ENCODE data around the gene TTYH2. TPM values are rescaled to one million over a fixed set of nuclear protein-coding genes. Genes with fewer than 3 reads are reported as not detected.

The TTYH2 gene
- total RNA-seq, 2 experiments from 2014 or later = 3.1 to 3.8 TPM

DNA sequence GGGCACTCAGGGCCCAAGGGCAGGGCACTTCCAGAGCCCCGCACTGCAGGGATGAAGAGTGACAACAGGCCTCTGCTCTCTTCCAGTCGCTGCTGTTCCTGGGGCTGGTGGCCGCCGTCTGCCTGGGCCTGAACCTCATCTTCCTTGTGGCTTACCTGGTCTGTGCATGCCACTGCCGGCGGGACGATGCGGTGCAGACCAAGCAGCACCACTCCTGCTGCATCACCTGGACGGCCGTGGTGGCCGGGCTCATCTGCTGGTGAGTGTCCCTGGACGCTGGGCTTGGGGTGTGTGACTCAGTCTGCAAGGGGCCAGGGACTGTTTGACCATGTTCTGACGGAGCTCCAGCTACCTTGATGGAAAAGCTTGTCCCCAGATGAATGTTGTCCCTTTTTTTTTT, 9.0 kb downstream of the TTYH2 start:
- H3K9me3 ChIP-seq (ENCODE audit: low read length) = no peaks in the 10 kb centered on the region
- no peak overlapping the region for H3K4me3 ChIP-seq (ENCODE audit: low read depth, low read length, poor library complexity, severe bottlenecking)
- no peak overlapping the region for H2AFZ ChIP-seq (ENCODE audit: low read length)
- H3K27ac ChIP-seq (ENCODE audit: low read depth, low read length, poor library complexity, severe bottlenecking) = no peak overlapping the region
- H3K36me3 ChIP-seq (ENCODE audit: insufficient read depth, low read length) = no peaks in the 10 kb centered on the region
- H3K9me2 ChIP-seq (ENCODE audit: insufficient read depth, low read length) = no peaks in the 10 kb centered on the region
- no TSS peak for BruUV-seq (replicated peaks)
- no peak for DNase-seq (ENCODE audit: low spot score)
- ChIA-PET CTCF (ENCODE audit: unreplicated experiment) (no interaction called here), POLR2A (no interaction called here)
- H3K79me2 ChIP-seq (ENCODE audit: insufficient read depth, low read depth, low read length) = no peaks in the 10 kb centered on the region
- peaks cover 2% of the 10 kb centered on the region for H3K4me1 ChIP-seq (ENCODE audit: insufficient read depth, low read length, poor library complexity, severe bottlenecking)
- intact Hi-C loops (cut with micrococcal nuclease; ENCODE audit: unreplicated experiment) = no loop called here
- H3K4me2 ChIP-seq (ENCODE audit: low read length) = no peak overlapping the region
- TF ChIP-seq CTCF (conservative IDR thresholded peaks at IDR 0.05; ENCODE audit: low read length) = no peak
- TF ChIP-seq EZH2phosphoT487 (IDR thresholded peaks at IDR 0.05; ENCODE audit: borderline replicate concordance, low read depth, low read length) = no peak
- H4K20me1 ChIP-seq (ENCODE audit: insufficient read depth, low read length) = no peaks in the 10 kb centered on the region

DNA sequence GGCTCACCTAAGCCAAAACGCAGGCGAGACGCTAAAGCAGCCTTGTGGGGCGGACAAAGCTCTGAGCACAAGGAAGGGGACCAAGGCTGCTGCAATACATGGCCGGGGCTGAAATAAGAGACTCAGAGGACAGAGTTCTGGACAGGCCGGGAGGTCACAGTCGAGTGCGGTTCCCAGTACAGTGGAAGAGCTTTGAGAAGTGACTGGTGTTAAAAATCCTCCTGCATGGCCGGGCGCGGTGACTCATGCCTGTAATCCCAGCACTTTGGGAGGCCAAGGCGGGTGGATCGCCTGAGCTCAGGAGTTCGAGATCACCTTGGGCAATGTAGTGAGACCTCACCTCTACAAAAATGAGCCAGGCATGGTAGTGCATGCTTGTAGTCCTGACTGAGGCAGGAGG, 10.5 kb downstream of the TTYH2 start:
- H3K4me3 ChIP-seq (ENCODE audit: low read depth, low read length, poor library complexity, severe bottlenecking) = no peak overlapping the region
- H3K27ac ChIP-seq (ENCODE audit: low read depth, low read length, poor library complexity, severe bottlenecking) = no peak overlapping the region
- H3K36me3 ChIP-seq (ENCODE audit: insufficient read depth, low read length) = no peaks in the 10 kb centered on the region
- no peaks in the 10 kb centered on the region for H3K9me2 ChIP-seq (ENCODE audit: insufficient read depth, low read length)
- H4K20me1 ChIP-seq (ENCODE audit: insufficient read depth, low read length) = no peaks in the 10 kb centered on the region
- DNase-seq (ENCODE audit: low spot score) = no peak
- ChIA-PET CTCF (ENCODE audit: unreplicated experiment) (no interaction called here), POLR2A (no interaction called here)
- no peaks in the 10 kb centered on the region for H3K79me2 ChIP-seq (ENCODE audit: insufficient read depth, low read depth, low read length)
- intact Hi-C loops (cut with micrococcal nuclease; ENCODE audit: unreplicated experiment) = no loop called here
- no peak overlapping the region for H2AFZ ChIP-seq (ENCODE audit: low read length)
- no peak overlapping the region for H3K4me2 ChIP-seq (ENCODE audit: low read length)
- no peak for TF ChIP-seq EZH2phosphoT487 (IDR thresholded peaks at IDR 0.05; ENCODE audit: borderline replicate concordance, low read depth, low read length)
- no peak for TF ChIP-seq CTCF (conservative IDR thresholded peaks at IDR 0.05; ENCODE audit: low read length)
- BruUV-seq (replicated peaks) = no TSS peak
- no peaks in the 10 kb centered on the region for H3K4me1 ChIP-seq (ENCODE audit: insufficient read depth, low read length, poor library complexity, severe bottlenecking)
- H3K9me3 ChIP-seq (ENCODE audit: low read length) = no peaks in the 10 kb centered on the region

- BruUV-seq (replicated peaks) = no TSS peak
- Histone ChIP-seq H3K9me3 (ENCODE audit: low read length) (no peaks in the 10 kb centered on the region), H3K27ac (ENCODE audit: low read depth, low read length, poor library complexity, severe bottlenecking) (no peak overlapping the region), H3K4me1 (ENCODE audit: insufficient read depth, low read length, poor library complexity, severe bottlenecking) (no peaks in the 10 kb centered on the region), H3K4me3 (ENCODE audit: low read depth, low read length, poor library complexity, severe bottlenecking) (no peak overlapping the region), H3K9me2 (ENCODE audit: insufficient read depth, low read length) (no peaks in the 10 kb centered on the region), H3K79me2 (ENCODE audit: insufficient read depth, low read depth, low read length) (no peaks in the 10 kb centered on the region), H4K20me1 (ENCODE audit: insufficient read depth, low read length) (no peaks in the 10 kb centered on the region), H2AFZ (ENCODE audit: low read length) (no peak overlapping the region), H3K36me3 (ENCODE audit: insufficient read depth, low read length) (no peaks in the 10 kb centered on the region), H3K4me2 (ENCODE audit: low read length) (no peak overlapping the region)
- TF ChIP-seq EZH2phosphoT487 (IDR thresholded peaks at IDR 0.05; ENCODE audit: borderline replicate concordance, low read depth, low read length) (no peak), CTCF (conservative IDR thresholded peaks at IDR 0.05; ENCODE audit: low read length) (no peak)
- ChIA-PET CTCF (ENCODE audit: unreplicated experiment) (no interaction called here), POLR2A (interaction anchor here (0.6 to 0.7 kb wide), 2 partner anchors 223 to 1877 kb away, joined by 3 to 7 read pairs; no protein-coding TSS in a partner anchor)
- DNase-seq (ENCODE audit: low spot score) = no peak
- intact Hi-C loops (cut with micrococcal nuclease; ENCODE audit: unreplicated experiment) = no loop called here
Observed at GRCh38 chr17:74224959-74225725, 11.8 kb downstream of the TTYH2 start.
